Fibroblast of skin of right biceps (primary cell): ENCODE results near the gene ETV7.
A peak's percentile ranks its signal among the peaks of the same experiment; 100 is the strongest.
"Not testable (repeated sequence)": the region's sequence is repeated elsewhere in the genome, so short reads cannot be mapped to it uniquely, and the experiment has no call there.

Experiments
- DNase-seq: peaks from one replicate; pipeline ENCODE4 v3.0.0-alpha.2; 2013

Gene ETV7

GRCh38 chr6:36387440-36388303, at the start of gene ETV7:
Gene ETV7 (minus strand): TSS chr6:36387669. CDS start chr6:36387541, 128 bp downstream.
- peak; percentile 20 for DNase-seq

GRCh38 chr6:36436466-36436865, 49.0 kb upstream of the ETV7 start:
- DNase-seq, result peak; percentile 90

GRCh38 chr6:36432151-36432671, 44.7 kb upstream of the ETV7 start:
- DNase-seq, result peak; percentile 92

- DNase-seq, result no peak
These were observed 43.7 kb upstream of the ETV7 start for GRCh38 chr6:36431197-36431596.

GRCh38 chr6:36430351-36430750, 42.9 kb upstream of the ETV7 start:
- DNase-seq, result peak; percentile 57

- no peak for DNase-seq
These were observed 41.4 kb upstream of the ETV7 start for GRCh38 chr6:36428911-36429310.

- no peak for DNase-seq
These were observed 39.2 kb upstream of the ETV7 start for GRCh38 chr6:36426622-36427021.

GRCh38 chr6:36423101-36423824, 35.8 kb upstream of the ETV7 start:
- DNase-seq, result peak; percentile 99

- no peak for DNase-seq
These were observed 35.2 kb upstream of the ETV7 start for GRCh38 chr6:36422714-36423100.

- DNase-seq, result no peak
These were observed 31.8 kb upstream of the ETV7 start for GRCh38 chr6:36419310-36419709.

- no peak for DNase-seq
These were observed 31.1 kb upstream of the ETV7 start for GRCh38 chr6:36418558-36418957.

- DNase-seq, result peak; percentile 57
These were observed 27.0 kb upstream of the ETV7 start for GRCh38 chr6:36414481-36414880.

- DNase-seq, result no peak
These were observed 26.3 kb upstream of the ETV7 start for GRCh38 chr6:36413489-36414480.

GRCh38 chr6:36409718-36410117, 22.2 kb upstream of the ETV7 start:
- not testable (repeated sequence) for DNase-seq

- no peak for DNase-seq
These were observed 16.7 kb upstream of the ETV7 start for GRCh38 chr6:36404164-36404563.

GRCh38 chr6:36402481-36402880, 15.0 kb upstream of the ETV7 start:
- DNase-seq, result no peak

GRCh38 chr6:36399970-36400369, 12.5 kb upstream of the ETV7 start:
- DNase-seq, result no peak

- no peak for DNase-seq
These were observed 5.2 kb upstream of the ETV7 start for GRCh38 chr6:36392621-36393020.

- no peak for DNase-seq
These were observed 1.9 kb upstream of the ETV7 start for GRCh38 chr6:36389353-36389752.

- peak; percentile 51 for DNase-seq
These were observed 702 bp downstream of the ETV7 start for GRCh38 chr6:36386495-36387439.

GRCh38 chr6:36384095-36384494, 3.4 kb downstream of the ETV7 start:
- no peak for DNase-seq
